Heart left ventricle (tissue), 16 donors: ENCODE data around the gene ARHGAP44. TPM values are rescaled to one million over a fixed set of nuclear protein-coding genes. Genes with fewer than 3 reads are reported as not detected.

Experiments
- ATAC-seq, 4 donors: fragments of 200-7000 bp; cut with Tn5 transposase; one replicate each; pipeline ENCODE4 v1.9.1; 2020 to 2022; ENCODE audit warnings: moderate library complexity in 4 of 4, mild to moderate bottlenecking in 3 of 4, moderate number of reproducible peaks in 1 of 4
- DNase-seq, 5 donors: peaks; one replicate each; pipeline ENCODE4 v3.0.0-alpha.2; 2020
- H3K27ac ChIP-seq, 12 donors: fragments of 200-600 bp; sonication (generic) in 4 of 12; one replicate each; pipeline versions ENCODE4 v1.5.0 to v1.8.0; 2016 to 2022; ENCODE audit warnings: mild to moderate bottlenecking in 2 of 12
- H3K27me3 ChIP-seq, 9 donors: fragments of 200-600 bp; sonication (generic) in 2 of 9; one replicate each; pipeline versions ENCODE4 v1.5.1 to v1.8.0; 2016 to 2022; ENCODE audit warnings: mild to moderate bottlenecking in 3 of 9
- H3K36me3 ChIP-seq, 9 donors: fragments of 200-600 bp; sonication (generic) in 2 of 9; one replicate each; pipeline versions ENCODE4 v1.5.0 to v1.8.0; 2018 to 2022; ENCODE audit warnings: mild to moderate bottlenecking in 2 of 9
- H3K4me1 ChIP-seq, 12 donors: fragments of 200-600 bp; sonication (generic) in 4 of 12; one replicate each; pipeline versions ENCODE4 v1.5.0 to v1.8.0; 2016 to 2022; ENCODE audit warnings: mild to moderate bottlenecking in 3 of 12
- H3K4me3 ChIP-seq, 12 donors: fragments of 200-600 bp; sonication (generic) in 4 of 12; one replicate each; pipeline versions ENCODE4 v1.5.0 to v1.8.0; 2017 to 2022; ENCODE audit warnings: mild to moderate bottlenecking in 9 of 12, moderate library complexity in 4 of 12
- H3K9me3 ChIP-seq, 12 donors: fragments of 200-600 bp; sonication (generic) in 4 of 12; one replicate each; pipeline versions ENCODE4 v1.5.0 to v1.8.0; 2016 to 2022; ENCODE audit warnings: mild to moderate bottlenecking in 1 of 12
- POLR2A ChIP-seq, 2 donors: fragments of 450-650 bp; IDR thresholded peaks; one replicate each; pipeline ENCODE4 v1.6.1; 2017; ENCODE audit warnings: antibody characterized with exemption in 2 of 2, mild to moderate bottlenecking in 2 of 2, moderate library complexity in 2 of 2
- WGBS, 4 donors: extraction: QIAGEN DNeasy Blood & Tissue Kit in 2 of 4; methylation state at CpG; one replicate each; pipeline versions ENCODE4 v1.1.5 to v1.1.7; 2013 to 2018; 5-methylcytosine and 5-hydroxymethylcytosine counted together
- intact Hi-C, 10 donors: fragments of 100-400 bp; cut with DNase I; formaldehyde crosslinking; loops; one replicate each; pipeline versions ENCODE4 v1.11.1 to v1.14.2; 2022
- polyA plus RNA-seq, 2 donors: library from polyadenylated mRNA; stranded (reverse); fragments of 200-250 nt; gene quantifications; one replicate each; pipeline ENCODE4 v1.2.3, GENCODE V29; 2013
- total RNA-seq, 9 donors: library from RNA; depleted of rRNA in 2 of 9; stranded (reverse); fragments of >200 nt in 2 of 9; fragmentation: NEBNext Ultra II Directional in 3 of 9; extraction: Animal tissue kit (Norgen Biotek cat#: 25700) in 3 of 9; gene quantifications; one replicate each; pipeline versions ENCODE4 v1.1.0 to v1.2.4, GENCODE V29; 2016 to 2023
- TF ChIP-seq, protein P1 (sequence below), 12 donors: fragments of 200-600 bp; sonication (generic) in 4 of 12; IDR thresholded peaks; one replicate each; pipeline versions ENCODE4 v1.5.0 to v1.8.0; 2018 to 2022; ENCODE audit warnings: antibody characterized with exemption in 12 of 12, mild to moderate bottlenecking in 5 of 12
- donor health status: ischemic (EF 13 %, LVEDD 7.1; RV severe dilation, severe dysfunction).
- donor health status: healthy with polysubstance abuse.
- donor health status: DM: no; HTN: yes; CAD: no.
- donor health status: DM: no; HTN: no; CAD: no.
- donor health status: ischemic (EF 25% LVEDD 6.9; RV normal size, moderate dysfunction).
- donor health status: ischemic (EF 25% LVEDD 5.7; RV mildly dilated, moderate dysfunction).
- donor health status: healthy.
- donor health status: DM: yes; HTN: yes; CAD: no.
- donor health status: ischemic (EF 35%, LVEDD 5.7; RV mildly dilated, moderate dysfunction).
- donor health status: nonischemic (EF 11% LVEDD 7.7; RV severe dilation, severe dysfunction).
- donor health status: DM: yes; HTN: yes; CAD: no.
- donor health status: PGD.
- donor health status: ischemic (EF 29% LVEDD 5.4; RV normal size, mild dysfunction).
- donor health status: nonischemic (EF 23%, LVEDD 6.1; RV moderate dilation, normal function).

Gene ARHGAP44
- total and polyA plus RNA-seq, 11 donors: 4.3 to 15.7 (median 8.6) TPM

DNA sequence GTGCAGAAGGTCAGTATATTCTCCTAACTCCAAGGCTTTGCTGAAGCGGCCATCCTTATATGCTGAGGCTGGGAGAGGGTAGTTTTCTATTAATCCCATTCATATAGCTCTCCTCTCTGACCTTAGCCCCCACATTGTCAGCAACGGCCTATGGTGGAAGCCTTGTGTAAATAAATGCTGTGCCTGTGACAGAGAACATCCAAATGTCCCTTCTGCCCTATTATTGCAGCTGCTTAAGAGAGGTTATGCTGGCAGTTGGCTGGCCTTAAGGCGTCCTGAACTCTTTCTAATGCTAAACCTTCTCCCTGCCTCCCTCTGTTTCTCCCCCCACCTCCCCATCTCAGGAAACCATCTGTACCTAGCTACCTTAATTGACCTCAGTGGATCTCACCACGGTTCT is 53.6 kb downstream of the ARHGAP44 start:
- H3K27me3 ChIP-seq: no peaks in the 10 kb centered on the region
- no peaks in the 10 kb centered on the region for H3K4me1 ChIP-seq
- intact Hi-C loops: no loop called here
- no peak overlapping the region for H3K4me3 ChIP-seq
- ATAC-seq (no peak), DNase-seq (no peak)
- peaks cover 0 to 8% (median 0%) of the 10 kb centered on the region in 12 donors for H3K9me3 ChIP-seq
- 78 to 89% (median 82%) methylated on average over 4 of the region's 4 CpGs for WGBS, 4 donors
- no peaks in the 10 kb centered on the region for H3K36me3 ChIP-seq
- no peak overlapping the region for H3K27ac ChIP-seq
- no peak for TF ChIP-seq POLR2A (IDR thresholded peaks at IDR 0.05)
- TF ChIP-seq, protein P1, sequence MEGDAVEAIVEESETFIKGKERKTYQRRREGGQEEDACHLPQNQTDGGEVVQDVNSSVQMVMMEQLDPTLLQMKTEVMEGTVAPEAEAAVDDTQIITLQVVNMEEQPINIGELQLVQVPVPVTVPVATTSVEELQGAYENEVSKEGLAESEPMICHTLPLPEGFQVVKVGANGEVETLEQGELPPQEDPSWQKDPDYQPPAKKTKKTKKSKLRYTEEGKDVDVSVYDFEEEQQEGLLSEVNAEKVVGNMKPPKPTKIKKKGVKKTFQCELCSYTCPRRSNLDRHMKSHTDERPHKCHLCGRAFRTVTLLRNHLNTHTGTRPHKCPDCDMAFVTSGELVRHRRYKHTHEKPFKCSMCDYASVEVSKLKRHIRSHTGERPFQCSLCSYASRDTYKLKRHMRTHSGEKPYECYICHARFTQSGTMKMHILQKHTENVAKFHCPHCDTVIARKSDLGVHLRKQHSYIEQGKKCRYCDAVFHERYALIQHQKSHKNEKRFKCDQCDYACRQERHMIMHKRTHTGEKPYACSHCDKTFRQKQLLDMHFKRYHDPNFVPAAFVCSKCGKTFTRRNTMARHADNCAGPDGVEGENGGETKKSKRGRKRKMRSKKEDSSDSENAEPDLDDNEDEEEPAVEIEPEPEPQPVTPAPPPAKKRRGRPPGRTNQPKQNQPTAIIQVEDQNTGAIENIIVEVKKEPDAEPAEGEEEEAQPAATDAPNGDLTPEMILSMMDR (IDR thresholded peaks at IDR 0.05): no peak

DNA sequence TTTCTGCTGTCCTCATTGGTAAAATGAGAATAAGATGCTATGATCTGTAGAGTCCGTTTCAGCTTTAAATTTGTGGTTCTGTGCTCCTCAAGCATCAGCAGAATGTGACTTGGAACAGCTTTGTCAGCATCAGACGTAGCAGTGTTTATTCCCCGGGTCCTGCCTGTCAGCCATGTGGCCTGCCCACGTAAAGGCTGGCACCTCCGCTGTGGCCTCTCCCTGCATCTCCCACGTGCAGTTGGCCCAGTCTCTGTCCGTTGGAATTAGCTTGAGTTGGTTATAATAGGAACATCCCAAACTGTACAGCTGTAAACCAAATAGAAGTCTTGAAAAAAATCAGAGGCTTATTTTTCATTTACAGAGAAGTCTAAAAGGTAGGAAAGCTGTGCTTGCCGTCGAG is 61.7 kb downstream of the ARHGAP44 start:
- intact Hi-C loops: no loop called here
- Histone ChIP-seq H3K9me3 (no peaks in the 10 kb centered on the region), H3K27ac (no peak overlapping the region), H3K36me3 (no peaks in the 10 kb centered on the region), H3K27me3 (no peaks in the 10 kb centered on the region), H3K4me3 (no peak overlapping the region), H3K4me1 (no peaks in the 10 kb centered on the region)
- ATAC-seq: no peak
- TF ChIP-seq, protein P1 (IDR thresholded peaks at IDR 0.05): no peak
- DNase-seq: no peak
- 87 to 89% (median 88%) methylated on average over 9 of the region's 9 CpGs for WGBS, 4 donors

DNA sequence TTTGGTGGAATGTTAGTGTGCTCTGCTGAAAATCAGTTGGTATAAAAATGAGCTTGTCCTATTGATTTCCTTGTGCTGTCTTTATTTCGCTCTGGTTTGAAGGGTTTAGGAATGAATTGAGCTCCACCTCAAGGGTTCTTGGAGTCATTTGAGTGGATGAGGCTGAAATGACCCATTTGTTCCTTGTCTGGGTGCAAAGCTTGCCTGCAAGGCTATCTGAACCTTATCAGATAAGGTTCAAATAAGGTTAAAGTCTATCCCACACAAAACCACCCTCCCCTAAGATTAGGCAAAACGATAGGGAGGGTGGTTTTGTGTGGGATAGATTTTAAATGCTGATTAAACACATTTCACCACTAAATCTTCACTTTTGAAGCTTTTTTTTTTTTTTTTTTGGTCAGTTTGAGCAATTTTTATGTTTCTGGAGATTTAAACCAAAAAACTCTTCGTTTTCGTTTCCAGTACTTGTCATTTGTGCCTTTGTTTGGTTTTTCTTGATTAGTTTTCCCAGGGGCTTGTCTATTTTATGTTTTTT is 62.7 kb downstream of the ARHGAP44 start:
- Histone ChIP-seq H3K27me3 (no peaks in the 10 kb centered on the region), H3K4me1 (no peaks in the 10 kb centered on the region), H3K4me3 (no peak overlapping the region), H3K27ac (no peak overlapping the region), H3K9me3 (peaks cover 0 to 2% (median 0%) of the 10 kb centered on the region in 12 donors), H3K36me3 (no peaks in the 10 kb centered on the region)
- no peak for DNase-seq
- intact Hi-C loops: no loop called here
- TF ChIP-seq, protein P1 (IDR thresholded peaks at IDR 0.05): no peak
- no peak for TF ChIP-seq POLR2A (IDR thresholded peaks at IDR 0.05)
- ATAC-seq: no peak
- WGBS, 4 donors: 71 to 79% (median 73%) methylated on average over 4 of the region's 4 CpGs

DNA sequence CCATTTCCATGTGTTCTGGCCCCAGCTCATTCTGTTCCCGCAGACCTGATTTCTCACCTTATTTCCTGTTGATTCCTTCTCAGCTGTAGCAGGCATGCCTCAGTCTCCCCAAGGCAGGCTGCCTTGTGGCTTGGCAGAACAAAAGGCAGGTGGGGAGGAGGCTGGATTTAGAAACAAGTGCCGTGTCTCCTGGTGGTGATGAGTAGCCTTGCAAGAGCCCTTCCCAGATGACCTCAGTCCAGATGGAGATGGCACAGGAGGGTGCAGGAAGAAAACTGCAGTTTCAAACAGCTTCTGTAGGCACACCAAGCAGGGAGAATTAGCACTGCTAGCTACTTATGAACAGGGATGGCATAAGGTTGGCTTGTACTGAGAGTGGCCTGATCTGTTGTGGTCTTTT is 64.6 kb downstream of the ARHGAP44 start:
- Histone ChIP-seq H3K36me3 (no peaks in the 10 kb centered on the region), H3K27ac (no peak overlapping the region), H3K27me3 (no peaks in the 10 kb centered on the region), H3K9me3 (peaks cover 0 to 14% (median 0%) of the 10 kb centered on the region in 12 donors), H3K4me1 (no peaks in the 10 kb centered on the region), H3K4me3 (no peak overlapping the region)
- 80 to 84% (median 81%) methylated on average over 2 of the region's 2 CpGs for WGBS, 4 donors
- intact Hi-C loops: no loop called here
- no peak for ATAC-seq
- TF ChIP-seq, protein P1 (IDR thresholded peaks at IDR 0.05): no peak
- TF ChIP-seq POLR2A (IDR thresholded peaks at IDR 0.05): no peak
- no peak for DNase-seq
